KMS-11 (cell line): ENCODE data around the gene MORN1.

Experiments used
- H2AFZ ChIP-seq: fragments of 200-600 bp; sonication (generic); 2 replicates; pipeline ENCODE4 v1.6.1; 2016; ENCODE audit warnings: antibody characterized with exemption, mixed run types, low read depth
- H3K27ac ChIP-seq: fragments of 200-600 bp; sonication (generic); 2 replicates; pipeline ENCODE4 v1.6.1; 2016; ENCODE audit warnings: mild to moderate bottlenecking, mixed run types
- H3K27me3 ChIP-seq: fragments of 200-600 bp; sonication (generic); 2 replicates; pipeline ENCODE4 v1.6.1; 2017; ENCODE audit warnings: mild to moderate bottlenecking, low read depth, mixed run types, moderate library complexity; ENCODE audit not compliant: insufficient read depth
- H3K36me3 ChIP-seq: fragments of 200-600 bp; sonication (generic); 2 replicates; pipeline ENCODE4 v1.6.1; 2017; ENCODE audit warnings: mild to moderate bottlenecking, mixed run types; ENCODE audit not compliant: insufficient read depth
- H3K4me1 ChIP-seq: fragments of 200-600 bp; sonication (generic); 2 replicates; pipeline ENCODE4 v1.6.1; 2016; ENCODE audit warnings: mild to moderate bottlenecking, low read depth, mixed run types; ENCODE audit not compliant: poor library complexity, severe bottlenecking
- H3K4me2 ChIP-seq: fragments of 200-600 bp; sonication (generic); 2 replicates; pipeline ENCODE4 v1.7.0; 2016; ENCODE audit warnings: mild to moderate bottlenecking, mixed run types
- H3K4me3 ChIP-seq: fragments of 200-600 bp; sonication (generic); IDR thresholded peaks from 2 replicates; pipeline ENCODE4 v1.6.1; 2017; ENCODE audit warnings: low read depth, low read length, mixed read lengths; ENCODE audit not compliant: insufficient read depth
- H3K79me2 ChIP-seq: fragments of 200-600 bp; sonication (generic); 2 replicates; pipeline ENCODE4 v1.6.1; 2016; ENCODE audit warnings: low read depth, mixed run types; ENCODE audit not compliant: insufficient read depth
- H3K9ac ChIP-seq: fragments of 200-600 bp; sonication (generic); 2 replicates; pipeline ENCODE4 v1.6.1; 2016; ENCODE audit warnings: mild to moderate bottlenecking, mixed run types
- H4K20me1 ChIP-seq: fragments of 200-600 bp; sonication (generic); 2 replicates; pipeline ENCODE4 v1.6.1; 2016; ENCODE audit warnings: mild to moderate bottlenecking, mixed run types; ENCODE audit not compliant: insufficient read depth
- TF ChIP-seq, protein P1 (sequence below): fragments of 200-600 bp; sonication (generic); conservative IDR thresholded peaks from 2 replicates; pipeline ENCODE4 v1.6.1; 2017; ENCODE audit warnings: low read depth, mild to moderate bottlenecking, antibody characterized with exemption, low read length, moderate library complexity, mixed read lengths

MORN1 gene

DNA sequence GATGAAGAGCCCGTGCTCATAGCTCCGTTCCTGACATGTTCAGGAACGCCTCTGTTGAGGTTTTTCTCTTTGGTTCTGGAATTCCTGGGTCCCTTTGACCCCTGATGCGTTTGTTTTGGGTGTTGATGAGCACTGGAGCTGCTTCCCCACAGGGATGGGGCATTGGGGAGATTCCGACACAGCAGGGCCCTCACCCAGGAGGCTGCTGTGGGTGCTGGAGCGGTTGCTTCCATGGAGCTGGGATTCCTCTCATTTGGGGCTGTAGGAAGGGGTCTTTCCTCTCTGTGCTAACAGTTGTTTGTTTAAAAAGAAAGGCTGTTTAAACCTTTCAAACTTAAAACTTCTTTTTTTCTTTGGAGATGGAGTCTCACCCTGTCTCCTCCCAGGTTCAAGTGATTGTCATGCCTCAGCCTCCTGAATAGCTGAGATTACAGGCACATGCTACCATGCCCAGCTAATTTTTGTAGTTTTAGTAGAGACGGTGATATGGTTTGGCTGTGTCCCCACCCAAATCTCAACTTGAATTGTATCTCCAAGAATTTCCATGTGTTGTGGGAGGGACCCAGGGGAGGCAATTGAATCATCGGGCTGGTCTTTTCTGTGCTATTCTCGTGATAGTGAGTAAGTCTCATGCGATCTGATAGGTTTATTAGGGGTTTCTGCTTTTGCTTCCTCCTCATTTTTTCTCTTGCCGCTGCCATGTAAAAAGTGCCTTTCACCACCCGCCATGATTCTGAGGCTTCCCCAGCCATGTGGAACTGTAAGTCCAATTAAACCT, 114.4 kb downstream of the MORN1 start:
- no peak overlapping the region for H3K4me3 ChIP-seq
- no peaks in the 10 kb centered on the region for H3K36me3 ChIP-seq
- no peak overlapping the region for H3K9ac ChIP-seq
- peaks cover 12% of the 10 kb centered on the region for H3K27me3 ChIP-seq
- TF ChIP-seq, protein P1, sequence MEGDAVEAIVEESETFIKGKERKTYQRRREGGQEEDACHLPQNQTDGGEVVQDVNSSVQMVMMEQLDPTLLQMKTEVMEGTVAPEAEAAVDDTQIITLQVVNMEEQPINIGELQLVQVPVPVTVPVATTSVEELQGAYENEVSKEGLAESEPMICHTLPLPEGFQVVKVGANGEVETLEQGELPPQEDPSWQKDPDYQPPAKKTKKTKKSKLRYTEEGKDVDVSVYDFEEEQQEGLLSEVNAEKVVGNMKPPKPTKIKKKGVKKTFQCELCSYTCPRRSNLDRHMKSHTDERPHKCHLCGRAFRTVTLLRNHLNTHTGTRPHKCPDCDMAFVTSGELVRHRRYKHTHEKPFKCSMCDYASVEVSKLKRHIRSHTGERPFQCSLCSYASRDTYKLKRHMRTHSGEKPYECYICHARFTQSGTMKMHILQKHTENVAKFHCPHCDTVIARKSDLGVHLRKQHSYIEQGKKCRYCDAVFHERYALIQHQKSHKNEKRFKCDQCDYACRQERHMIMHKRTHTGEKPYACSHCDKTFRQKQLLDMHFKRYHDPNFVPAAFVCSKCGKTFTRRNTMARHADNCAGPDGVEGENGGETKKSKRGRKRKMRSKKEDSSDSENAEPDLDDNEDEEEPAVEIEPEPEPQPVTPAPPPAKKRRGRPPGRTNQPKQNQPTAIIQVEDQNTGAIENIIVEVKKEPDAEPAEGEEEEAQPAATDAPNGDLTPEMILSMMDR = no peak
- H3K4me2 ChIP-seq = no peak overlapping the region
- H3K79me2 ChIP-seq = no peaks in the 10 kb centered on the region
- no peaks in the 10 kb centered on the region for H4K20me1 ChIP-seq
- no peaks in the 10 kb centered on the region for H3K4me1 ChIP-seq
- no peak overlapping the region for H3K27ac ChIP-seq
- no peak overlapping the region for H2AFZ ChIP-seq

GRCh38 chr1:2275796-2276536, 115.4 kb downstream of the MORN1 start:
- H2AFZ ChIP-seq = no peak overlapping the region
- H3K4me2 ChIP-seq = no peak overlapping the region
- H4K20me1 ChIP-seq = no peaks in the 10 kb centered on the region
- no peaks in the 10 kb centered on the region for H3K36me3 ChIP-seq
- no peak overlapping the region for H3K9ac ChIP-seq
- H3K4me3 ChIP-seq = no peak overlapping the region
- no peaks in the 10 kb centered on the region for H3K4me1 ChIP-seq
- no peaks in the 10 kb centered on the region for H3K79me2 ChIP-seq
- H3K27me3 ChIP-seq = peaks cover 15% of the 10 kb centered on the region
- TF ChIP-seq, protein P1 = no peak
- H3K27ac ChIP-seq = no peak overlapping the region

GRCh38 chr1:2274929-2275475, 116.4 kb downstream of the MORN1 start:
- H3K9ac ChIP-seq = no peak overlapping the region
- H3K4me1 ChIP-seq = no peaks in the 10 kb centered on the region
- no peak overlapping the region for H2AFZ ChIP-seq
- H4K20me1 ChIP-seq = no peaks in the 10 kb centered on the region
- no peak overlapping the region for H3K27ac ChIP-seq
- no peak overlapping the region for H3K4me3 ChIP-seq
- no peak overlapping the region for H3K4me2 ChIP-seq
- TF ChIP-seq, protein P1 = no peak
- no peaks in the 10 kb centered on the region for H3K79me2 ChIP-seq
- H3K27me3 ChIP-seq = peaks cover 15% of the 10 kb centered on the region
- H3K36me3 ChIP-seq = no peaks in the 10 kb centered on the region

DNA sequence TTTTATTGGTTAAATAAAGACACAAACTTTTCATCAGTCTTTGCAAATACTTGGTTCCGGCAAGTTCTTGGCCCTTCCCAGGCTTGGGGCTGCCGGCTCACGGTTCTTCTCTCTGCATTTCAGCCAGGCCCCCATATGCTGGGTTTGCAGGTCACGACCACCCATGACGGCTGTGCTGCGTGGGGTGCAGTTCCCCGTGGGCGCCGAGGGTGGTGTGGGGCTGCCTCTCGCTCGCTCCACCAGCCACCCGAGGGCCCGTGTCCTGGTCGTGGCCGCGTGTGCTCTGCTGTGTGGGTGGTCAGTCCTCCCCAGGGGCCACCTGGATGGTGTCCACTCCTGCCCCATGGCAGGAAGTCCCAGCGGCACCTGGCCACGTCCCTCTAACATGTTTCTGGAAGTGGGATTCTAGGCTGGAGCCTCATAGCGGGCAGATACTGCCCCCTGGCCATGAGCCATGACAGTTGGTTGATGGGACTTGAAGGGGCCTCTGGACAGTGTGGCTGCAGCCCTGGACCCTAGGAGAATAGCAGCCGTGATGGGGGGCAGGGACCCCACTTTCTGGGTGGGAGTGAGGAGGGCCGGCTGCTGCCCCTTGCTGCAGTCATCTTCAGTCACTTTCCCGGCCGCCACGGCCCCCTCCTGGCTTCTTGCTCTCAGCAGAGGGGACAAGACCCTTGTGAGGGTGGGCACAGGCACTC, 117.0 kb downstream of the MORN1 start:
- peaks cover 15% of the 10 kb centered on the region for H3K27me3 ChIP-seq
- H3K4me3 ChIP-seq = no peak overlapping the region
- no peaks in the 10 kb centered on the region for H3K36me3 ChIP-seq
- no peak overlapping the region for H3K27ac ChIP-seq
- H3K4me2 ChIP-seq = no peak overlapping the region
- no peaks in the 10 kb centered on the region for H3K4me1 ChIP-seq
- no peaks in the 10 kb centered on the region for H4K20me1 ChIP-seq
- TF ChIP-seq, protein P1 = no peak
- H3K9ac ChIP-seq = no peak overlapping the region
- no peaks in the 10 kb centered on the region for H3K79me2 ChIP-seq
- no peak overlapping the region for H2AFZ ChIP-seq
